GM08714 (cell line): ENCODE data around the gene PCSK7.
"Not testable (repeated sequence)": the region's sequence is repeated elsewhere in the genome, so short reads cannot be mapped to it uniquely, and the experiment has no call there.

Experiments
- H3K4me3 ChIP-seq: fragments of 200-500 bp; sonication (Bioruptor generic); 2 replicates; pipeline ENCODE4 v1.5.1; 2014; ENCODE audit warnings: mild to moderate bottlenecking, low read length, inconsistent platforms
- ZNF274 ChIP-seq: IDR thresholded peaks from 2 replicates; pipeline ENCODE4 v1.6.1; 2012; ENCODE audit warnings: mild to moderate bottlenecking, low read depth, low read length

PCSK7 gene

DNA sequence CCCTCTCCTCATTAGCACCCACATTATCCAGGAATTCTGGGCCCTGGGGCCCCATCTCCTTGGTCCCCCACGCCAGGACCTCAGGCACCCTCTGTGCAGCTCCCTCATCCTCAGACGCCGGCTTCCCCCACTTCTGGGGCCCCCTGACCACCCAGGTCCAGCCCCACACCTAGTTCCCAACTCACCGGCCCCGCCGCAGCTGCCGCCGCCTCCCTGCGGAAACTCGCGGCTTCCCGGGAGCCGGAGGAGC is at the start of gene PCSK7:
Gene PCSK7, minus strand, starts transcription at position 232 of the 250 bp plus-strand sequence. CDS start 2,229 bp downstream, outside the sequence.
- peak within 1 kb of the TSS; percentile 88 for H3K4me3 ChIP-seq
- no peak for TF ChIP-seq ZNF274

DNA sequence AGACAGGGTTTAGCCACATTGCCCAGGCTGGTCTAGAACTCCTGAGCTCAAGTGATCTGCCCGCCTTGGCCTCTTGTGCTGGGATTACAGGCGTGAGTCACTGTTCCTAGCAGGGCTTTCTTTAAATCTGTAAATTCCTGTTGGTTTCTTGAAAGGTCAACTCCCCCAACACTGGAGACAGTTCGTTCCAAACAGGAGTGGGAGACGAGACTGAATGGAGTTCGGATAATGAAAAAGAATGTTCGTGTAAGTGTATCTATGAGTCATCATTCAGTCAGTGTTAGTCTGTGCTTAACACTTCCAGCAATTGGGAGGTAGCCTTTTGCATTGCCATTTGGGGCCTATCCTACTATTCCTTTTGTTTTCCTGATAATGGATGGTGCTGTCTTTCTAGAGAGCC is 49.3 kb upstream of the PCSK7 start:
- H3K4me3 ChIP-seq = no peak overlapping the region
- no peak for TF ChIP-seq ZNF274

DNA sequence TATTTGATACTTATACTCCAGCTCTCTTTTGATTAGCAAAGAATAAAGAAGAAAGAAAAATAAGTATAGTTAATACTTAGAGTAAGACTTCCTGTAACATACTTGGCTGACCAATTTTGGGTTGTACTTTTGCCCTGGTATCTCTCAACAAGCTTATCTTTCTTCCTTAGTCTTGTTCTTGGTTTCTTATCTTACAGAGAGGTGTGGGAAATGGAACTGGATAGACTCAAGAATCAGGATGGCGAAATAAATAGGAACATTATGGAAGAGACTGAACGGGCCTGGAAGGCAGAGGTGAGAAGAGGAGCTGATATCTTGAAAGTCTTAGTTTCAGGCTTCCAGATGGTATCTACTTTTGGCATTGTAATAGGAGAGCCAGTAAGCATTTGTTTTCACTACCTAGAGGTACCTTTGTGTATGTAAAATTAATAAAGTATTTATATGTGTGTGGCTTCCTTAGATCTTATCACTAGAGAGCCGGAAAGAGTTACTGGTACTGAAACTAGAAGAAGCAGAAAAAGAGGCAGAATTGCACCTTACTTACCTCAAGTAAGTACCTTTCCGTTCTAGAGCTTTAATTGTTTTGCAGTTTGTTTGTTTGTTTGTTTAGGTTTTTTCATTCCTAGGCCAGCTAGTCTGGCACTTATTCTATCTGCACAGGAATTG is 48.0 kb upstream of the PCSK7 start:
- H3K4me3 ChIP-seq = no peak overlapping the region
- TF ChIP-seq ZNF274 = no peak

- TF ChIP-seq ZNF274 = no peak
- H3K4me3 ChIP-seq = no peak overlapping the region
Observed at GRCh38 chr11:117278347-117278746, 46.5 kb upstream of the PCSK7 start.

GRCh38 chr11:117273550-117274289 is 41.8 kb upstream of the PCSK7 start:
- H3K4me3 ChIP-seq = no peak overlapping the region

GRCh38 chr11:117272175-117272574 is 40.3 kb upstream of the PCSK7 start:
- not testable (repeated sequence) for H3K4me3 ChIP-seq

More at GRCh38 chr11:117273550-117274289, 41.8 kb upstream of the PCSK7 start:
- no peak for TF ChIP-seq ZNF274

DNA sequence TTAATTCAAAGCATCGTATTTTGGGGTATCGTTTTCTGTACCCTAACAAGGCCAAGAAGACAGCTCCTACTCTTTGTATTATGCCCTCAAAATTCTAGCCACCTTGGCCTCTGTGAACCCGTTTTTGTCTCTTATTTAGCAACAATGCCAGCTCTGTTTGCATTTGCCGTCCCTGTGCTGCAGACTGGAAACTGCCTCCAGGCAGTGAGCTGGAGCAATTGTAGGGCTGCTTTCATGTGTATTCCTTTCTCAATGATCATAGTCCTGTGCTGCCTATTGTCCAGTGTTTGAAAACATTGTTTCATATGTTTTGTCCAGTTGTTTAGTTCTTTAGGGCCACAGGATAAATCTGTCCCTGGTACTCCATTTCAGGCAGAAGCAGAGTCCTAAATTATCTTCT is 39.3 kb upstream of the PCSK7 start:
- TF ChIP-seq ZNF274 = no peak

GRCh38 chr11:117269856-117270255 is 38.0 kb upstream of the PCSK7 start:
- TF ChIP-seq ZNF274 = no peak
- H3K4me3 ChIP-seq = no peak overlapping the region

More for the DNA sequence above, 39.3 kb upstream of the PCSK7 start:
- H3K4me3 ChIP-seq = no peak overlapping the region

- no peak overlapping the region for H3K4me3 ChIP-seq
- TF ChIP-seq ZNF274 = no peak
Observed at GRCh38 chr11:117265745-117266144, 33.9 kb upstream of the PCSK7 start.

- not testable (repeated sequence) for H3K4me3 ChIP-seq
Observed at GRCh38 chr11:117264624-117265323, 32.9 kb upstream of the PCSK7 start.

- TF ChIP-seq ZNF274 = no peak
- H3K4me3 ChIP-seq = no peak overlapping the region
Observed at GRCh38 chr11:117259417-117259816, 27.5 kb upstream of the PCSK7 start.

DNA sequence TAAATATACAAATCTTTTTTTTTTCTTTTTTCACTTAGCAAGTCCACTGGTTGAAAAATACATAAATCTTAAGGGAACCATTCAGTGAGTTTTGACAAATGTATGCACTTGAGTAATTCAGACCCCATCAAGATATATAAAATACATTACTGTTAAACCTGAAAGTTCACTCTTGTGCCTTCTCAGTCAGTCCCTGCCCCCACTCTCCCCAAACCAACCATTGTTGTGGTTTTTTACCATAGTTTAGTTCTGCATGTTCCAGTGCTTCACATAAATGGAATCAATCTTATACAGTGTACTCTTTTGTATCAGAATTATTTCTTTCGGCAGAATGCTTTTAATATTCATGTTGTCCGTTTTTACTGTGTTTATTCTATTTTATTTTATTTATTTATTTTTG is 26.7 kb upstream of the PCSK7 start:
- H3K4me3 ChIP-seq = no peak overlapping the region
- TF ChIP-seq ZNF274 = no peak

DNA sequence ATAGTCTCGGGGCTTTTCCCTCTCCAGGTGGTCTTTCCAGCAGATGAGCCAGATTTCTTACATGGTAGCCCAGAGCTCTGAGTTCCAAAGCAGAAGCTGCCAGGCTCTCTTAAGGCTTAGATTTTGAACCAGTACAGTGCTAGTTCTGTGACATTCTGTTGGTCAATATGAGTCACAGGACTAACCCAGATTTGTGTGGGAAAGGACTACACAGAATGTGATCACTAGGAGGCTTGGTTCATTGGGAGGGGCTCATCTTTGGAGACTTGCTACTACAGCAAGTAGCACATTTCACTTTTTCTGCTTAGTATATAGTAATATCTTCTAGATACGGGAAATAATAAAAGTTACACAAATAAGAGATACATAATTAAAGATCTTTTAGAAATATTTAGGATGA is 24.7 kb upstream of the PCSK7 start:
- no peak overlapping the region for H3K4me3 ChIP-seq
- no peak for TF ChIP-seq ZNF274

- H3K4me3 ChIP-seq = no peak overlapping the region
- TF ChIP-seq ZNF274 = no peak
Observed at GRCh38 chr11:117255966-117256365, 24.1 kb upstream of the PCSK7 start.

- no peak overlapping the region for H3K4me3 ChIP-seq
- TF ChIP-seq ZNF274 = no peak
Observed at GRCh38 chr11:117251506-117251905, 19.6 kb upstream of the PCSK7 start.
